GM23338 (cell line): ENCODE data around the gene FMO2. TPM values are rescaled to one million over a fixed set of nuclear protein-coding genes. Genes with fewer than 3 reads are reported as not detected.
"Not testable (repeated sequence)": the region's sequence is repeated elsewhere in the genome, so short reads cannot be mapped to it uniquely, and the experiment has no call there.

Experiments
- ATAC-seq: fragments of 200-7000 bp; cut with Tn5 transposase; 3 replicates; pipeline ENCODE4 v1.9.1; 2020
- DNase-seq: peaks from one replicate; pipeline ENCODE4 v3.0.0-alpha.2; 2015; ENCODE audit warnings: low spot score
- H2AFZ ChIP-seq: fragments of 200-600 bp; sonication (generic); 2 replicates; pipeline ENCODE4 v1.8.0; 2016; ENCODE audit warnings: antibody characterized with exemption, mild to moderate bottlenecking, moderate library complexity
- H3F3A ChIP-seq: fragments of 200-600 bp; sonication (generic); replicated peaks from 2 replicates; pipeline ENCODE4 v1.8.0; 2017; ENCODE audit warnings: antibody characterized with exemption, mixed run types, low read depth
- H3K27ac ChIP-seq: fragments of 200-600 bp; sonication (generic); 2 replicates; pipeline ENCODE4 v1.6.1; 2016; ENCODE audit warnings: low read depth
- H3K27me3 ChIP-seq: fragments of 200-600 bp; sonication (generic); 2 replicates; pipeline ENCODE4 v1.8.0; 2016; ENCODE audit warnings: mild to moderate bottlenecking, mixed run types, moderate library complexity; ENCODE audit not compliant: insufficient read depth
- H3K36me3 ChIP-seq: fragments of 200-600 bp; sonication (generic); 2 replicates; pipeline ENCODE4 v1.8.0; 2016; ENCODE audit warnings: mild to moderate bottlenecking; ENCODE audit not compliant: insufficient read depth
- H3K4me1 ChIP-seq: fragments of 200-600 bp; sonication (generic); 2 replicates; pipeline ENCODE4 v1.8.0; 2016; ENCODE audit warnings: mild to moderate bottlenecking, moderate library complexity; ENCODE audit not compliant: insufficient read depth
- H3K4me2 ChIP-seq: fragments of 200-600 bp; sonication (generic); 2 replicates; pipeline ENCODE4 v1.7.1; 2017; ENCODE audit warnings: mixed run types
- H3K4me3 ChIP-seq: fragments of 200-600 bp; sonication (generic); 2 replicates; pipeline ENCODE4 v1.6.1; 2016; ENCODE audit warnings: mixed run types
- H3K79me2 ChIP-seq: fragments of 200-600 bp; sonication (generic); replicated peaks from 2 replicates; pipeline ENCODE4 v1.8.0; 2017; ENCODE audit warnings: mild to moderate bottlenecking; ENCODE audit not compliant: insufficient read depth
- H3K9me2 ChIP-seq: fragments of 200-600 bp; sonication (generic); 2 replicates; pipeline ENCODE4 v1.8.0; 2017; ENCODE audit not compliant: insufficient read depth
- H4K20me1 ChIP-seq: fragments of 200-600 bp; sonication (generic); replicated peaks from 2 replicates; pipeline ENCODE4 v1.8.0; 2017; ENCODE audit warnings: mild to moderate bottlenecking; ENCODE audit not compliant: insufficient read depth
- H3K27ac Mint-ChIP-seq: 2 replicates; pipeline ENCODE4 v1.8.0; 2020; ENCODE audit warnings: inconsistent platforms, mild to moderate bottlenecking, moderate library complexity, mixed read lengths
- H3K27me3 Mint-ChIP-seq: 3 replicates; pipeline ENCODE4 v1.8.0; 2022; ENCODE audit warnings: low read depth, mild to moderate bottlenecking, moderate library complexity, mixed read lengths, inconsistent platforms; ENCODE audit not compliant: insufficient read depth, poor library complexity
- H3K36me3 Mint-ChIP-seq: 3 replicates; pipeline ENCODE4 v1.8.0; 2021; ENCODE audit warnings: low read depth, mild to moderate bottlenecking, inconsistent platforms, moderate library complexity, mixed read lengths
- H3K4me1 Mint-ChIP-seq: 3 replicates; pipeline ENCODE4 v1.8.0; 2020; ENCODE audit warnings: mild to moderate bottlenecking, inconsistent platforms, mixed read lengths
- H3K4me3 Mint-ChIP-seq: 3 replicates; pipeline ENCODE4 v1.8.0; 2021; ENCODE audit warnings: moderate library complexity, mild to moderate bottlenecking, inconsistent platforms, mixed read lengths
- H3K9me3 Mint-ChIP-seq: 3 replicates; pipeline ENCODE4 v1.8.0; 2020; ENCODE audit warnings: moderate library complexity, mild to moderate bottlenecking, inconsistent platforms, mixed read lengths
- ETS1 ChIP-seq: IDR thresholded peaks from 2 replicates; pipeline ENCODE4 v1.6.1; 2016; ENCODE audit warnings: antibody characterized with exemption
- EZH2 ChIP-seq: fragments of 200-600 bp; sonication (generic); IDR thresholded peaks from one replicate; pipeline ENCODE4 v1.8.0; 2017; ENCODE audit warnings: antibody characterized with exemption, mild to moderate bottlenecking, low read depth; ENCODE audit not compliant: unreplicated experiment
- EZH2phosphoT487 ChIP-seq: fragments of 200-600 bp; sonication (generic); IDR thresholded peaks from one replicate; pipeline ENCODE4 v1.8.1; 2018; ENCODE audit warnings: antibody characterized with exemption; ENCODE audit not compliant: unreplicated experiment
- NANOG ChIP-seq: IDR thresholded peaks from 2 replicates; pipeline ENCODE4 v1.6.1; 2016; ENCODE audit warnings: antibody characterized with exemption, borderline replicate concordance
- ZNF462 ChIP-seq: fragments of 250-450 bp; sonication (Bioruptor Pico); IDR thresholded peaks from 2 replicates; pipeline ENCODE4 v1.5.0; 2020; ENCODE audit warnings: mild to moderate bottlenecking, moderate library complexity
- polyA plus RNA-seq: library from polyadenylated mRNA; unstranded; fragments of >200 nt; fragmentation: Nextera tagmentation; extraction: Ambion mirVana; gene quantifications from 2 replicates; pipeline ENCODE4 v1.2.1, GENCODE V29; 2016
- total RNA-seq: library from RNA; depleted of rRNA; stranded (reverse); fragments of >200 nt; shearing (Covaris generic); gene quantifications from 2 replicates; pipeline ENCODE4 v1.2.3, GENCODE V29; 2014

The FMO2 gene
- total and polyA plus RNA-seq, 2 experiments from 2014 or later: 0.31 TPM; not detected in 1

GRCh38 chr1:171221665-171222591 is 36.8 kb downstream of the FMO2 start (continued):
- no peak for TF ChIP-seq ZNF462

- TF ChIP-seq EZH2phosphoT487 (no peak), ETS1 (no peak), EZH2 (no peak), NANOG (0 out of 2 replicates have a peak, but pooled peaks have one; percentile 43)
- Histone ChIP-seq H4K20me1 (no peaks in the 10 kb centered on the region), H3K4me1 (peaks cover 45% of the 10 kb centered on the region), H2AFZ (no peak overlapping the region), H3K79me2 (no peaks in the 10 kb centered on the region), H3K4me3 (no peak overlapping the region), H3F3A (no peaks in the 10 kb centered on the region), H3K27ac (no peak overlapping the region), H3K4me2 (peak overlapping the region; percentile 69), H3K36me3 (no peaks in the 10 kb centered on the region), H3K9me2 (no peaks in the 10 kb centered on the region), H3K27me3 (no peaks in the 10 kb centered on the region)
- Mint-ChIP-seq H3K4me3 (0 out of 3 replicates have a peak overlapping the region, but pooled peaks have one; percentile 2), H3K36me3 (peaks cover 10% of the 10 kb centered on the region; the same call in 2 of the 3 replicates), H3K27ac (peak overlapping the region; percentile 71; the same call in 1 of the 2 replicates), H3K9me3 (peaks cover 17% of the 10 kb centered on the region), H3K27me3 (peaks cover 2% of the 10 kb centered on the region), H3K4me1 (peaks cover 51% of the 10 kb centered on the region)
- no peak for ATAC-seq
- peak; percentile 57 for DNase-seq
These were observed 37.8 kb downstream of the FMO2 start for GRCh38 chr1:171222936-171223335.

- not testable (repeated sequence) for DNase-seq, H3K79me2 ChIP-seq, H3K27me3 Mint-ChIP-seq, H3K36me3 ChIP-seq, H3K4me2 ChIP-seq, H3K4me3 ChIP-seq, H4K20me1 ChIP-seq, H3K27me3 ChIP-seq, H2AFZ ChIP-seq, H3F3A ChIP-seq, H3K4me3 Mint-ChIP-seq, H3K9me3 Mint-ChIP-seq, H3K27ac ChIP-seq, H3K36me3 Mint-ChIP-seq, H3K9me2 ChIP-seq, ATAC-seq, H3K27ac Mint-ChIP-seq
- H3K4me1 Mint-ChIP-seq: peaks cover 42% of the 10 kb centered on the region
- peaks cover 35% of the 10 kb centered on the region for H3K4me1 ChIP-seq
These were observed 39.2 kb downstream of the FMO2 start for GRCh38 chr1:171224257-171224656.
